ENCODE results near the gene DCLK1.

DNA sequence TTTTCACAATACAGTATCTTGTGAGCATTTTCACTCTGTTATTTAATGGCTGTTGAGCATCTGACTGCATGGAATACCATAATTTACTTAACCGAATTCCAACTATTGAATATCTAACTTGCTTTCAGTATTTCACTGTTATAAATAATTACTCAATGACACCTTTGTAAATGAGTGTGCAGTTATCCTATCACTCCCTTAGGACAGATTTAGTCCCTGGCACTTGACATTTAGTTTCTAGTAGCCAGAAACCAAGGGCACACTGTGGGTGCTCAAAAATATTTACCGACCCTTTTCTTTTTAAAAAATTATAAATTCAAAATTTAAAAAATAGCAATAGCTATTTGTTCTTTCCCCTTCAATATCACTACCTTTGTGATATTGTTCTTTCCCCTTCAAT, 258.8 kb downstream of the DCLK1 start:
- TF ChIP-seq, protein P1, sequence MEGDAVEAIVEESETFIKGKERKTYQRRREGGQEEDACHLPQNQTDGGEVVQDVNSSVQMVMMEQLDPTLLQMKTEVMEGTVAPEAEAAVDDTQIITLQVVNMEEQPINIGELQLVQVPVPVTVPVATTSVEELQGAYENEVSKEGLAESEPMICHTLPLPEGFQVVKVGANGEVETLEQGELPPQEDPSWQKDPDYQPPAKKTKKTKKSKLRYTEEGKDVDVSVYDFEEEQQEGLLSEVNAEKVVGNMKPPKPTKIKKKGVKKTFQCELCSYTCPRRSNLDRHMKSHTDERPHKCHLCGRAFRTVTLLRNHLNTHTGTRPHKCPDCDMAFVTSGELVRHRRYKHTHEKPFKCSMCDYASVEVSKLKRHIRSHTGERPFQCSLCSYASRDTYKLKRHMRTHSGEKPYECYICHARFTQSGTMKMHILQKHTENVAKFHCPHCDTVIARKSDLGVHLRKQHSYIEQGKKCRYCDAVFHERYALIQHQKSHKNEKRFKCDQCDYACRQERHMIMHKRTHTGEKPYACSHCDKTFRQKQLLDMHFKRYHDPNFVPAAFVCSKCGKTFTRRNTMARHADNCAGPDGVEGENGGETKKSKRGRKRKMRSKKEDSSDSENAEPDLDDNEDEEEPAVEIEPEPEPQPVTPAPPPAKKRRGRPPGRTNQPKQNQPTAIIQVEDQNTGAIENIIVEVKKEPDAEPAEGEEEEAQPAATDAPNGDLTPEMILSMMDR (IDR thresholded peaks at IDR 0.05): no peak
- TF ChIP-seq POLR2A (IDR thresholded peaks at IDR 0.05): no peak
